ENCODE data around the gene RFX5. TPM values are rescaled to one million over a fixed set of nuclear protein-coding genes. Genes with fewer than 3 reads are reported as not detected.

The RFX5 gene
- total and polyA plus RNA-seq, 9 of the 15 experiments (the other 6 are each of a cell fraction or from before 2014, with no cell fraction given): 3.8 to 48.2 (median 32.2) TPM

- TF ChIP-seq, protein P1, sequence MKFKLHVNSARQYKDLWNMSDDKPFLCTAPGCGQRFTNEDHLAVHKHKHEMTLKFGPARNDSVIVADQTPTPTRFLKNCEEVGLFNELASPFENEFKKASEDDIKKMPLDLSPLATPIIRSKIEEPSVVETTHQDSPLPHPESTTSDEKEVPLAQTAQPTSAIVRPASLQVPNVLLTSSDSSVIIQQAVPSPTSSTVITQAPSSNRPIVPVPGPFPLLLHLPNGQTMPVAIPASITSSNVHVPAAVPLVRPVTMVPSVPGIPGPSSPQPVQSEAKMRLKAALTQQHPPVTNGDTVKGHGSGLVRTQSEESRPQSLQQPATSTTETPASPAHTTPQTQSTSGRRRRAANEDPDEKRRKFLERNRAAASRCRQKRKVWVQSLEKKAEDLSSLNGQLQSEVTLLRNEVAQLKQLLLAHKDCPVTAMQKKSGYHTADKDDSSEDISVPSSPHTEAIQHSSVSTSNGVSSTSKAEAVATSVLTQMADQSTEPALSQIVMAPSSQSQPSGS (CRISPR knock-in tag; IDR thresholded peaks at IDR 0.05): no peak
- no peak for TF ChIP-seq SMC3 (conservative IDR thresholded peaks at IDR 0.05; ENCODE audit: insufficient read depth, low read depth, low read length)
- no peak for TF ChIP-seq FIP1L1 (IDR thresholded peaks at IDR 0.05; ENCODE audit: low read depth, low read length, poor library complexity, severe bottlenecking)
- 0 out of 2 replicates have a peak, but pooled peaks have one; percentile 13 for TF ChIP-seq ATF7 (IDR thresholded peaks at IDR 0.05)
- TF ChIP-seq NCOR1 (IDR thresholded peaks at IDR 0.05): peak; percentile 79; the same call in 1 of the 2 replicates
- TF ChIP-seq, protein P2, sequence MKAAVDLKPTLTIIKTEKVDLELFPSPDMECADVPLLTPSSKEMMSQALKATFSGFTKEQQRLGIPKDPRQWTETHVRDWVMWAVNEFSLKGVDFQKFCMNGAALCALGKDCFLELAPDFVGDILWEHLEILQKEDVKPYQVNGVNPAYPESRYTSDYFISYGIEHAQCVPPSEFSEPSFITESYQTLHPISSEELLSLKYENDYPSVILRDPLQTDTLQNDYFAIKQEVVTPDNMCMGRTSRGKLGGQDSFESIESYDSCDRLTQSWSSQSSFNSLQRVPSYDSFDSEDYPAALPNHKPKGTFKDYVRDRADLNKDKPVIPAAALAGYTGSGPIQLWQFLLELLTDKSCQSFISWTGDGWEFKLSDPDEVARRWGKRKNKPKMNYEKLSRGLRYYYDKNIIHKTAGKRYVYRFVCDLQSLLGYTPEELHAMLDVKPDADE (conservative IDR thresholded peaks at IDR 0.05; ENCODE audit: control insufficient read depth, low read depth, low read length): no peak
- TF ChIP-seq, protein P3, sequence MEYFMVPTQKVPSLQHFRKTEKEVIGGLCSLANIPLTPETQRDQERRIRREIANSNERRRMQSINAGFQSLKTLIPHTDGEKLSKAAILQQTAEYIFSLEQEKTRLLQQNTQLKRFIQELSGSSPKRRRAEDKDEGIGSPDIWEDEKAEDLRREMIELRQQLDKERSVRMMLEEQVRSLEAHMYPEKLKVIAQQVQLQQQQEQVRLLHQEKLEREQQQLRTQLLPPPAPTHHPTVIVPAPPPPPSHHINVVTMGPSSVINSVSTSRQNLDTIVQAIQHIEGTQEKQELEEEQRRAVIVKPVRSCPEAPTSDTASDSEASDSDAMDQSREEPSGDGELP (CRISPR knock-in tag; IDR thresholded peaks at IDR 0.05; ENCODE audit: borderline replicate concordance): peak; percentile 72
- TF ChIP-seq MAFF (IDR thresholded peaks at IDR 0.05; ENCODE audit: low read length): no peak
- TF ChIP-seq NR2F6 (CRISPR knock-in tag; IDR thresholded peaks at IDR 0.05): no peak
- TF ChIP-seq DPF2 (IDR thresholded peaks at IDR 0.05): peak; percentile 51; the same call in 1 of the 2 replicates
- TF ChIP-seq ZBTB49 (CRISPR knock-in tag; IDR thresholded peaks at IDR 0.05; ENCODE audit: borderline replicate concordance): no peak
- 0 out of 2 replicates have a peak, but pooled peaks have one; percentile 15 for TF ChIP-seq HNRNPL (IDR thresholded peaks at IDR 0.05; ENCODE audit: low read depth, low read length)
- TF ChIP-seq TAF1 (IDR thresholded peaks at IDR 0.05; ENCODE audit: control insufficient read depth, extremely low read depth, insufficient read depth, low read length, severe bottlenecking): peak; percentile 12
- no peak for TF ChIP-seq RERE (CRISPR knock-in tag; IDR thresholded peaks at IDR 0.05; ENCODE audit: borderline replicate concordance)
Observed at GRCh38 chr1:151370211-151370911, 23.3 kb upstream of the RFX5 start (continued).

Measured in K562 (cell line).